ENCODE data around the gene PKDREJ. TPM values are rescaled to one million over a fixed set of nuclear protein-coding genes. Genes with fewer than 3 reads are reported as not detected.

PKDREJ gene
- total RNA-seq, 1 experiment from 2014 or later, result not detected

GRCh38 chr22:46288846-46289243, 25.7 kb upstream of the PKDREJ start:
- no peak overlapping the region for H3K4me2 ChIP-seq
- TF ChIP-seq CTCF (conservative IDR thresholded peaks at IDR 0.05) (no peak), EZH2 (IDR thresholded peaks at IDR 0.05; ENCODE audit: low read depth) (no peak)
- CTCF ChIA-PET, result no interaction called here
- H3K9me3 ChIP-seq (ENCODE audit: insufficient read depth, low read depth), result no peaks in the 10 kb centered on the region
- H3K9me2 ChIP-seq (ENCODE audit: insufficient read depth), result no peaks in the 10 kb centered on the region
- peaks cover 7% of the 10 kb centered on the region; the same call in 1 of the 2 replicates for H3K36me3 ChIP-seq (ENCODE audit: low read depth)
- no peaks in the 10 kb centered on the region; the same call in 1 of the 2 replicates for H3F3A ChIP-seq (ENCODE audit: insufficient read depth, low read depth)
- DNase-seq, result peak in 1 of 2 experiments; percentile 29
- POLR2A ChIA-PET (ENCODE audit: unreplicated experiment), result interaction anchor here (0.6 kb wide), 1 partner anchor 51 kb away, joined by 3 read pairs; no protein-coding TSS in a partner anchor
- no peaks in the 10 kb centered on the region for H3K79me2 ChIP-seq (ENCODE audit: low read depth)
- BruUV-seq (replicated peaks), result no TSS peak
- intact Hi-C loops (cut with micrococcal nuclease; ENCODE audit: unreplicated experiment), result no loop called here
- no peaks in the 10 kb centered on the region for H3K27me3 ChIP-seq (ENCODE audit: insufficient read depth, low read depth)
- H2AFZ ChIP-seq, result no peak overlapping the region
- no peak overlapping the region for H3K27ac ChIP-seq
- H3K4me1 ChIP-seq (replicated peaks; ENCODE audit: insufficient read depth), result no peaks in the 10 kb centered on the region
- H3K4me3 ChIP-seq, result no peak overlapping the region
- no peaks in the 10 kb centered on the region for H4K20me1 ChIP-seq (ENCODE audit: insufficient read depth)

- no peaks in the 10 kb centered on the region; the same call in 1 of the 2 replicates for H3F3A ChIP-seq (ENCODE audit: insufficient read depth, low read depth)
- CTCF ChIA-PET, result no interaction called here
- H3K4me3 ChIP-seq, result no peak overlapping the region
- no peak overlapping the region for H3K4me2 ChIP-seq
- DNase-seq, result peak in 1 of 2 experiments; percentile 28
- no TSS peak for BruUV-seq (replicated peaks)
- no peaks in the 10 kb centered on the region for H3K9me2 ChIP-seq (ENCODE audit: insufficient read depth)
- H3K4me1 ChIP-seq (replicated peaks; ENCODE audit: insufficient read depth), result no peaks in the 10 kb centered on the region
- H3K9me3 ChIP-seq (ENCODE audit: insufficient read depth, low read depth), result no peaks in the 10 kb centered on the region
- peaks cover 7% of the 10 kb centered on the region; the same call in 1 of the 2 replicates for H3K36me3 ChIP-seq (ENCODE audit: low read depth)
- no peak overlapping the region for H2AFZ ChIP-seq
- POLR2A ChIA-PET (ENCODE audit: unreplicated experiment), result interaction anchor here (0.6 kb wide), 1 partner anchor 50 kb away, joined by 3 read pairs; no protein-coding TSS in a partner anchor
- no peaks in the 10 kb centered on the region for H3K79me2 ChIP-seq (ENCODE audit: low read depth)
- H4K20me1 ChIP-seq (ENCODE audit: insufficient read depth), result no peaks in the 10 kb centered on the region
- H3K27ac ChIP-seq, result no peak overlapping the region
- intact Hi-C loops (cut with micrococcal nuclease; ENCODE audit: unreplicated experiment), result no loop called here
- TF ChIP-seq CTCF (conservative IDR thresholded peaks at IDR 0.05) (no peak), EZH2 (IDR thresholded peaks at IDR 0.05; ENCODE audit: low read depth) (no peak)
- H3K27me3 ChIP-seq (ENCODE audit: insufficient read depth, low read depth), result no peaks in the 10 kb centered on the region
These were observed 25.0 kb upstream of the PKDREJ start for GRCh38 chr22:46287873-46288751.

GRCh38 chr22:46286941-46287872, 24.1 kb upstream of the PKDREJ start:
- H3K9me3 ChIP-seq (ENCODE audit: insufficient read depth, low read depth), result no peaks in the 10 kb centered on the region
- intact Hi-C loops (cut with micrococcal nuclease; ENCODE audit: unreplicated experiment), result no loop called here
- no TSS peak for BruUV-seq (replicated peaks)
- H3K4me1 ChIP-seq (replicated peaks; ENCODE audit: insufficient read depth), result no peaks in the 10 kb centered on the region
- H3K4me2 ChIP-seq, result no peak overlapping the region
- no peak overlapping the region for H2AFZ ChIP-seq
- ChIA-PET POLR2A (ENCODE audit: unreplicated experiment) (no interaction called here), CTCF (no interaction called here)
- peak in 1 of 2 experiments; percentile 20 for DNase-seq
- TF ChIP-seq CTCF (conservative IDR thresholded peaks at IDR 0.05), result no peak
- no peak for TF ChIP-seq EZH2 (IDR thresholded peaks at IDR 0.05; ENCODE audit: low read depth)
- no peak overlapping the region for H3K4me3 ChIP-seq
- H3F3A ChIP-seq (ENCODE audit: insufficient read depth, low read depth), result no peaks in the 10 kb centered on the region
- peaks cover 7% of the 10 kb centered on the region; the same call in 1 of the 2 replicates for H3K36me3 ChIP-seq (ENCODE audit: low read depth)
- no peaks in the 10 kb centered on the region for H3K27me3 ChIP-seq (ENCODE audit: insufficient read depth, low read depth)
- H3K79me2 ChIP-seq (ENCODE audit: low read depth), result no peaks in the 10 kb centered on the region
- H3K27ac ChIP-seq, result no peak overlapping the region
- H4K20me1 ChIP-seq (ENCODE audit: insufficient read depth), result no peaks in the 10 kb centered on the region
- H3K9me2 ChIP-seq (ENCODE audit: insufficient read depth), result no peaks in the 10 kb centered on the region
